ENCODE data around the gene COL18A1. TPM values are rescaled to one million over a fixed set of nuclear protein-coding genes. Genes with fewer than 3 reads are reported as not detected.

Gene COL18A1
- total and polyA plus RNA-seq, 3 donors from 2014 or later, result 53.2 to 165 (median 111) TPM

DNA sequence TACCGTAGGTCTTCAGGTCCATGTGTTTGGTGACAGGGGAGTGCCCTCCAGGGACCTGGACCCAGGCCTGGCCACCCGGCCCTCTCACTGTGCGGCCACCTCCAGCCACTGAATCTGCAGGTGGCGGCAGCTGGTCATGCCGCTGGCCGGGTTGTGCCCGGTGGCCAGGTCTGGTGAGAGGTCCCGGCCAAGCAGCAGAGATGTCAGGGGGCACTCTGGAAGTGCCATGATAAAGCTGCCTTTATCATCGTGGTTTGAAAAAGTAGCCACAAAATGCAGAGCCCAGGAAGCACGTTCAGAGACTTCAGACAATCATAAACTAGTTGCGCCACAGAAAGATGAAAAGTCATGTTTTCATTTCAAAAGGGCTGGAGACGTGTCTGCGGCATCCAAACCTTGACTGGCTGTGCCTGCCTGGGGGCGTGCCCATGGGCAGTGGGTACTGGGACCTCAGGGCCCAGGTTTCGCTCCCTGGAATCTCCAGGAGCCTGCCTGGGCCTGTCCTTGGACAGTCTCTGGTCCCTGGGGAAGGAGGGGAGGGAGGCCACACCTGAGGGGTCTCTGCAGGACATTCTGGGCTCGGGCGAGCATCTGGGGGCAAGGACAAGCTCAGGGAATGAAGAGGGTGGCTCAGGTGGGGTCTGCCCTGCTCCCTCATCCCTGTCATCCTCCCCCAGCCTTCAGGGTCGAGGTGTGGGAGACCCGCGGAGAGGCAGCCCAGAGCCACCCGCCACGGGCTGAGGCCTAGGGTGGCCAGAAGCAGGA lies 44.9 kb downstream of the COL18A1 start:
- TF ChIP-seq, protein P1, sequence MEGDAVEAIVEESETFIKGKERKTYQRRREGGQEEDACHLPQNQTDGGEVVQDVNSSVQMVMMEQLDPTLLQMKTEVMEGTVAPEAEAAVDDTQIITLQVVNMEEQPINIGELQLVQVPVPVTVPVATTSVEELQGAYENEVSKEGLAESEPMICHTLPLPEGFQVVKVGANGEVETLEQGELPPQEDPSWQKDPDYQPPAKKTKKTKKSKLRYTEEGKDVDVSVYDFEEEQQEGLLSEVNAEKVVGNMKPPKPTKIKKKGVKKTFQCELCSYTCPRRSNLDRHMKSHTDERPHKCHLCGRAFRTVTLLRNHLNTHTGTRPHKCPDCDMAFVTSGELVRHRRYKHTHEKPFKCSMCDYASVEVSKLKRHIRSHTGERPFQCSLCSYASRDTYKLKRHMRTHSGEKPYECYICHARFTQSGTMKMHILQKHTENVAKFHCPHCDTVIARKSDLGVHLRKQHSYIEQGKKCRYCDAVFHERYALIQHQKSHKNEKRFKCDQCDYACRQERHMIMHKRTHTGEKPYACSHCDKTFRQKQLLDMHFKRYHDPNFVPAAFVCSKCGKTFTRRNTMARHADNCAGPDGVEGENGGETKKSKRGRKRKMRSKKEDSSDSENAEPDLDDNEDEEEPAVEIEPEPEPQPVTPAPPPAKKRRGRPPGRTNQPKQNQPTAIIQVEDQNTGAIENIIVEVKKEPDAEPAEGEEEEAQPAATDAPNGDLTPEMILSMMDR (IDR thresholded peaks at IDR 0.05), result no peak
- no peak for TF ChIP-seq POLR2A (IDR thresholded peaks at IDR 0.05)
- DNase-seq, result no peak
- Histone ChIP-seq H3K4me1 (no peaks in the 10 kb centered on the region), H3K36me3 (ENCODE audit: low read depth, missing control alignments) (no peaks in the 10 kb centered on the region), H3K9me3 (no peaks in the 10 kb centered on the region), H3K27ac (no peak overlapping the region), H3K27me3 (no peaks in the 10 kb centered on the region), H3K4me3 (no peak overlapping the region)
- intact Hi-C loops (cut with DNase I; ENCODE audit: low total_unique reads), result no loop called here
- 89 to 93% methylated on average over 19 to 21 of the region's 22 CpGs for WGBS, 2 donors

DNA sequence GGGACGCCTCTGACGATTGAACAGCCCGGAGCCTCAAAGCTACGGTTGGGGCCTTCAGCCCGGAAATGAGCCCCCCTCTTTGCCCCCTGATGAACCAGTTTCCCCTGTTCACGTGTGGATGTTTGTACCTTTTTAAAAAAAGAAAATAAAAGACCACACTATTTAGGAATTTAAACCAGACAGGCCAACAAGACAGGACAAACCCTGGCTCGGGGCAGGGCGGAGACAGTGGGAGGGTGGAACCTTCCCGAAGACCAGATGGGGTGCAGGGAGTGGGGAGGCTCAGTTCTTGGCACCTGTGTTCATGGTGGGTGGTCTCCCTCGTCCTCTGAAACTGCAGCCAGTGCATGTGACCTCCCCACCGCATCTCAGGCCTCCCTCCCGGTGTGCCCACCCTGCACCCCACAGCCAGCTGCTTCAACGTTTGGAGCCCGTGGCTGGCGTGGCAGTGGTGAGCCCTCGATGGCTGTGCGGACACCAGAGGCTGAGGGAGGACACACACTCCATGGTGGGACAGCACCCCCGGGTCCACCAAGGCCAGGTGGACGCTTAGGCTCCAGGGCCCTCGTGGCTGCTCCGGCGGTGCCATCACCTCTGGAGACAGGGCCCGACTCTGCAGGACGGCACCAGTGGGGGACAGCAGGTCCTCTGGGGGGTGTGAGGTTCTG lies 45.6 kb downstream of the COL18A1 start:
- Histone ChIP-seq H3K4me1 (peaks cover 2% of the 10 kb centered on the region), H3K4me3 (no peak overlapping the region), H3K9me3 (no peaks in the 10 kb centered on the region), H3K27ac (no peak overlapping the region), H3K36me3 (ENCODE audit: low read depth, missing control alignments) (no peaks in the 10 kb centered on the region), H3K27me3 (no peaks in the 10 kb centered on the region)
- 63 to 84% methylated on average over 11 to 24 of the region's 24 CpGs for WGBS, 2 donors
- intact Hi-C loops (cut with DNase I; ENCODE audit: low total_unique reads), result no loop called here
- TF ChIP-seq, protein P1 (IDR thresholded peaks at IDR 0.05), result no peak
- TF ChIP-seq POLR2A (IDR thresholded peaks at IDR 0.05), result no peak
- no peak for DNase-seq

DNA sequence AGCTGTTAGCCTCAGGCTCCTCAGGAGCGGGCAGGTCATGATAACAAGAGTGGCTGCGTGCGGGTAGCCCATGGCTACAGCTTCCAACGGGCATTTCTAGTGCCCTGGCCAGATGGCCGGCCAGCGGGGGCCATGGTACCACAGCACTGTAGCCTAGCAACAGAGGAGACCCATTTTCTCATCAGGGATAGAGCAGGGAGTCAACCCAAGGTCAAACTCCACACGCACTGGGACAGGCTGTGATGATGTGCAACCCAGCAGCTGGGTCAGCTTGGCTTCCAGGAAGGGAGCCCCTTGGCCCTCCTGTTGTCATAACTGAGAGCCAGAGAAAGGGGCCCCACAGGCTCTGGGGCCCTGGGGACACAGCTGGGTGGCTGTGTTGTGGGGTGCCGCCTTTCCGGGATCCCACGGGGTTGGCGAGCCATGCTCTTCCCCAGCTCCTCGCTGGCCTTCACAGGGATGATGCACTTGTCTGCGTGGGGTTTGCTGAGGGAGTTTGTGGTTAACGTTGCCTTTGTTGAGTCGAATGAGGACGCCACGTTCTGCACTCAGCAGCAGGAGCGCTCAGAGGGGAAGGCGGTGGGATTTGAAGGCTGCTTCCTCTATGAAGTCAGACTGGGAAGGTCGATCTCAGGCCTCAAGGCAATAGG lies 46.3 kb downstream of the COL18A1 start:
- Histone ChIP-seq H3K36me3 (ENCODE audit: low read depth, missing control alignments) (no peaks in the 10 kb centered on the region), H3K27ac (no peak overlapping the region), H3K4me1 (peaks cover 2% of the 10 kb centered on the region), H3K27me3 (no peaks in the 10 kb centered on the region), H3K4me3 (no peak overlapping the region), H3K9me3 (no peaks in the 10 kb centered on the region)
- intact Hi-C loops (cut with DNase I; ENCODE audit: low total_unique reads), result no loop called here
- no peak for DNase-seq
- 81 to 82% methylated on average over 18 to 20 of the region's 20 CpGs for WGBS, 2 donors
- TF ChIP-seq POLR2A (IDR thresholded peaks at IDR 0.05), result no peak
- TF ChIP-seq, protein P1 (IDR thresholded peaks at IDR 0.05), result no peak

DNA sequence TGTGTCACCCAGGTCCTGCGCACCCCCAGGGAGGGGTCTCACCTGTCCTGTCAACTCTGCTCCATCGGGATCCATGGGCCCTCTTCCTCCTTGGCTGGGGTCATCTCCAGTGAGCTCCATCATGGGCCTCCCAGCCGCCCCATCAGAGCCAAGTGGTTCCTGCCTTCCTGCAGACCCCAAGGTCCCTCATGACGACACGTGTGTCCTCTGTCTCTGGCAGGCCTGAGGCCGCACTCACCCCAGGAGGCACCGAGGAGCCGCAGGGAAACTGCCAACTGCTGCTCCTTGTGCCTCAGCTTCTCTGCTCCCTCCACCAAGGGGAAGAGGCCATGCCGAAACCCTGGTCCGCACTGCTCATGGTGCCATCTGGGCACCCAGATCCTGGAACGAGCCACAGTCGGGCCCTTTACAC lies 46.8 kb downstream of the COL18A1 start:
- Histone ChIP-seq H3K4me1 (peaks cover 2% of the 10 kb centered on the region), H3K27ac (no peak overlapping the region), H3K36me3 (ENCODE audit: low read depth, missing control alignments) (no peaks in the 10 kb centered on the region), H3K4me3 (no peak overlapping the region), H3K9me3 (no peaks in the 10 kb centered on the region), H3K27me3 (no peaks in the 10 kb centered on the region)
- intact Hi-C loops (cut with DNase I; ENCODE audit: low total_unique reads), result no loop called here
- TF ChIP-seq, protein P1 (IDR thresholded peaks at IDR 0.05), result no peak
- TF ChIP-seq POLR2A (IDR thresholded peaks at IDR 0.05), result no peak
- 91 to 100% methylated on average over 4 to 12 of the region's 12 CpGs for WGBS, 2 donors
- no peak for DNase-seq
